AG09309 (cell line): ENCODE data around the gene CTDSP1.

Source experiments
- DNase-seq: peaks from one replicate; pipeline ENCODE4 v3.0.0-alpha.2; 2010; ENCODE audit warnings: low read depth
- H3K4me3 ChIP-seq: 2 replicates; pipeline ENCODE4 v1.5.1; 2011; ENCODE audit warnings: mild to moderate bottlenecking, low read depth, low read length, moderate library complexity; ENCODE audit not compliant: control insufficient read depth
- CTCF ChIP-seq: IDR thresholded peaks from 2 replicates; pipeline ENCODE4 v1.5.1; 2011; ENCODE audit warnings: mild to moderate bottlenecking, low read depth, low read length, inconsistent platforms; ENCODE audit not compliant: insufficient read depth, control insufficient read depth; ENCODE audit errors: missing control alignments

CTDSP1 gene

GRCh38 chr2:218430721-218431120, 31.1 kb downstream of the CTDSP1 start:
- DNase-seq = no peak
- H3K4me3 ChIP-seq = no peak overlapping the region
- TF ChIP-seq CTCF = no peak

- no peak overlapping the region for H3K4me3 ChIP-seq
- DNase-seq = no peak
- no peak for TF ChIP-seq CTCF
Observed at GRCh38 chr2:218431878-218432277, 32.2 kb downstream of the CTDSP1 start.

- no peak for TF ChIP-seq CTCF
- DNase-seq = no peak
Observed at GRCh38 chr2:218432676-218433365, 33.2 kb downstream of the CTDSP1 start.

DNA sequence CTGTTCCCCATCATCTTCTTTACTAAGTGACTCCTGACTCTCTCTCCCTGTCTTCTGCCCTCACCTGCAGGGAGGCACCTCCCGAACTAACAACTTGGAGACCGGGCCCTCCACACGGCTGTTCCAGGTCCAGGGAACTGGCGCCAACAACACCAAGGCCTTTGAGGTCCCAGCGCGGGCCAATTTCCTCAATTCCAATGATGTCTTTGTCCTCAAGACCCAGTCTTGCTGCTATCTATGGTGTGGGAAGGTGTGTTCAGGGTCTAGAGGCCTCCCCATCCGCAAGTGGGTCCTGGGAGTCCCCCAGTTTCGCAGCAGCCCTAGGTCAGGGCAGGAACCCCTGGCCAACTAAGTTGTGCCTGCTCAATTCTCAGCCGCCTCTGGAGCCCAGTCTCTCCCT, 34.8 kb downstream of the CTDSP1 start:
- DNase-seq = no peak
- no peak overlapping the region for H3K4me3 ChIP-seq
- TF ChIP-seq CTCF = no peak

More at GRCh38 chr2:218432676-218433365, 33.2 kb downstream of the CTDSP1 start:
- no peak overlapping the region for H3K4me3 ChIP-seq

GRCh38 chr2:218435003-218435982, 35.6 kb downstream of the CTDSP1 start:
- DNase-seq = no peak
- no peak overlapping the region for H3K4me3 ChIP-seq
- TF ChIP-seq CTCF = no peak

DNA sequence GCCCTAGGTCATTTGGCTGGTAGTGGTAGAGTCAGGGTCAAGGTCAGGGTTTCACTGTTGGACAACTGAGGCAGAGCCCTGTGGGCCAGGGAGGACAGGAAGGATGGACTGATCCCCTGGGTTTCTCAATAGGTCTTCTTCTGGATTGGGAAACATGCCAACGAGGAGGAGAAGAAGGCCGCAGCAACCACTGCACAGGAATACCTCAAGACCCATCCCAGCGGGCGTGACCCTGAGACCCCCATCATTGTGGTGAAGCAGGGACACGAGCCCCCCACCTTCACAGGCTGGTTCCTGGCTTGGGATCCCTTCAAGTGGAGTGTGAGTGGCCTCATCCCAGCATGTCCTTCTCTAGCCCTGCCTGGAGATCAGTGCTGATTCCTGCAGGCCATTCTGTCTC, 37.3 kb downstream of the CTDSP1 start:
- DNase-seq = no peak
- no peak overlapping the region for H3K4me3 ChIP-seq
- TF ChIP-seq CTCF = no peak
